Measurements from ENCODE around the gene ZPBP2. TPM values are rescaled to one million over a fixed set of nuclear protein-coding genes. Genes with fewer than 3 reads are reported as not detected.

The ZPBP2 gene
- total RNA-seq, 6 donors from 2014 or later: not detected

DNA sequence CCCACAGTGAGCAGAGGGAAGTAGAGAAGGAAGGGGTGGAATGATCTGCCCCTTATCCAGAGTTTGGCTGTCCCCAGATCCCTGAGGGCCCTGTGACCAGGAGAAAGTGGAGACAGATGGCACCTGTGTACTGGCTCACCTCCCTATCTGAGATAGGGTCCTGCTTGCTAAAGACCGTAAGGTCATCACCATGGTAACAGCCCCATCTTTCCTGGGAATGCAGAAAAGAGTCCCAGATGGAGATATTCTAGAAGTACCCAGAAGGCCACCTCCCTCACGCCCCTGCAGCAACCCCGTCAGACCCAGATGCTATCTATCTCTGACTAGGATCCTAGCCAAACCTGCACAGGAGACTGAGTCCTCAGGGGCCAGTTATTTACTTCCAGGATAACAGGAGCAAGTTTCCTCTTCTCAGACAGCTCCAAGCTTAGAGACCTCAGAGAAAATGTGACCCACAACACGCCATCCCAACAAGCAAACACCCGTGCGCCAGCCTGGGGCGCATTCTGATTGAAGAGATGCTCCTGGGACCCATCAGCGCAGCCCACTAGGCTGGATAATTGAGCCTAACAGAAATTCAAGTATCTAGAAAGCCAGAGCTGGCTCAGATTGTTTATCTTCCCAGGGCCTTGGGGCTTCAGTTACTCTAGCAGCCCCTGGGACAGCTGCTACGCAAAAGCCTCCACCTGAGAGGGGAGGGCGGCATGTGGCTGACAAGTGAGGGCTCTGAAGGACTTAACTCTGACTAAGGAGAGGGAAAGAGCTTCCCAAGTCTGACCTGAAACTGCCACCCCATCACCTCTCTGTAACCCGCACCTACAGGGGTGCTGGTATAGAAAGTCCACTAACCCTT is 57.5 kb downstream of the ZPBP2 start:
- Histone ChIP-seq H3K4me1 (peaks cover 34 to 58% (median 48%) of the 10 kb centered on the region in 4 donors), H3K36me3 (peaks cover 16 to 37% (median 34%) of the 10 kb centered on the region in 4 donors), H3K27me3 (no peaks in the 10 kb centered on the region), H3K27ac (peak overlapping the region; percentile 14 to 95 (median 62)), H3K9me3 (no peaks in the 10 kb centered on the region), H3K4me3 (peak overlapping the region in 3 of 4 donors; percentile 72 to 95 (median 94))
- WGBS, 2 donors: 79 to 85% methylated on average over 10 to 11 of the region's 11 CpGs
- ATAC-seq (ENCODE audit: low FRiP score in 2 of 2) (no peak), DNase-seq (no peak)
- TF ChIP-seq POLR2A (IDR thresholded peaks at IDR 0.05) (no peak), POLR2AphosphoS5 (IDR thresholded peaks at IDR 0.05) (no peak), EP300 (IDR thresholded peaks at IDR 0.05) (no peak)
- TF ChIP-seq, protein P1, sequence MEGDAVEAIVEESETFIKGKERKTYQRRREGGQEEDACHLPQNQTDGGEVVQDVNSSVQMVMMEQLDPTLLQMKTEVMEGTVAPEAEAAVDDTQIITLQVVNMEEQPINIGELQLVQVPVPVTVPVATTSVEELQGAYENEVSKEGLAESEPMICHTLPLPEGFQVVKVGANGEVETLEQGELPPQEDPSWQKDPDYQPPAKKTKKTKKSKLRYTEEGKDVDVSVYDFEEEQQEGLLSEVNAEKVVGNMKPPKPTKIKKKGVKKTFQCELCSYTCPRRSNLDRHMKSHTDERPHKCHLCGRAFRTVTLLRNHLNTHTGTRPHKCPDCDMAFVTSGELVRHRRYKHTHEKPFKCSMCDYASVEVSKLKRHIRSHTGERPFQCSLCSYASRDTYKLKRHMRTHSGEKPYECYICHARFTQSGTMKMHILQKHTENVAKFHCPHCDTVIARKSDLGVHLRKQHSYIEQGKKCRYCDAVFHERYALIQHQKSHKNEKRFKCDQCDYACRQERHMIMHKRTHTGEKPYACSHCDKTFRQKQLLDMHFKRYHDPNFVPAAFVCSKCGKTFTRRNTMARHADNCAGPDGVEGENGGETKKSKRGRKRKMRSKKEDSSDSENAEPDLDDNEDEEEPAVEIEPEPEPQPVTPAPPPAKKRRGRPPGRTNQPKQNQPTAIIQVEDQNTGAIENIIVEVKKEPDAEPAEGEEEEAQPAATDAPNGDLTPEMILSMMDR (IDR thresholded peaks at IDR 0.05): no peak

- peaks cover 34 to 58% (median 48%) of the 10 kb centered on the region in 4 donors for H3K4me1 ChIP-seq
- no peak for ATAC-seq (ENCODE audit: low FRiP score in 2 of 2)
- DNase-seq: no peak
- no peaks in the 10 kb centered on the region for H3K27me3 ChIP-seq
- H3K27ac ChIP-seq: peak overlapping the region; percentile 14 to 95 (median 62)
- TF ChIP-seq POLR2AphosphoS5 (IDR thresholded peaks at IDR 0.05): no peak
- no peak for TF ChIP-seq POLR2A (IDR thresholded peaks at IDR 0.05)
- TF ChIP-seq, protein P1 (IDR thresholded peaks at IDR 0.05): no peak
- no peak for TF ChIP-seq EP300 (IDR thresholded peaks at IDR 0.05)
- H3K36me3 ChIP-seq: peaks cover 16 to 30% (median 28%) of the 10 kb centered on the region in 4 donors
- 29 to 32% methylated on average over 4 of the region's 4 CpGs for WGBS, 2 donors
- peak overlapping the region in 3 of 4 donors; percentile 72 to 95 (median 94) for H3K4me3 ChIP-seq
- H3K9me3 ChIP-seq: no peaks in the 10 kb centered on the region
These were observed 58.2 kb downstream of the ZPBP2 start for GRCh38 chr17:39926135-39926587.

DNA sequence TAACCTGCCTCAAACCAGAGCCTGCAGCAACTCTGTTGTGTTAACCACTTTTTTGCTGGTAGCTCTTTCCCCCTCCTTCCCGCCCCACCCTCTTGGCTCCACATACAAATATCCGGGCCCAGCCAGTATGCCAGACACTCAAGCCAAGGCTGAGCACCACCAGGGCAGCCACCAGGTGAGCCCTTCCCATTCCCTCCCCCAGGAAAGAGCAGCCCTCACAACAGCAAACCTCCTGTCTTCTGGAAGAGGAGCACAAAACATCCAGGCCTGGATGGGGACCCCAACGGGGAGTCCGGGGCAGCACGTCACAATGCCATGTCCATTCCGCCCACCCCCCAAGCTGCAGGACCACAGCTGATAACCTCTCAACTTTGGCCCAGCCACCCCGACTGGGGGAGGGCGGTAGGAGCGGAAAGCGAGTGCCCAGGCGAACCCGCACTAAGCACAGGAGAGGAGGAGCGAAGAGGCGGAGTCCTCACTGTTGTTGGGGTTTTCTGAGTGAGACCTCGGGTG is 58.6 kb downstream of the ZPBP2 start:
- WGBS, 2 donors: 1 to 4% methylated on average over 4 to 12 of the region's 15 CpGs
- TF ChIP-seq POLR2AphosphoS5 (IDR thresholded peaks at IDR 0.05) (peak in 1 of 2 donors; percentile 34), POLR2A (IDR thresholded peaks at IDR 0.05) (peak in 1 of 4 donors; percentile 48), EP300 (IDR thresholded peaks at IDR 0.05) (no peak)
- TF ChIP-seq, protein P1 (IDR thresholded peaks at IDR 0.05): no peak
- peaks cover 34 to 58% (median 48%) of the 10 kb centered on the region in 4 donors for H3K4me1 ChIP-seq
- no peaks in the 10 kb centered on the region for H3K27me3 ChIP-seq
- DNase-seq: peak in 1 of 2 donors; percentile 80
- peak overlapping the region; percentile 72 to 95 (median 84) for H3K4me3 ChIP-seq
- H3K27ac ChIP-seq: peak overlapping the region; percentile 87 to 95 (median 90)
- H3K9me3 ChIP-seq: no peaks in the 10 kb centered on the region
- H3K36me3 ChIP-seq: peaks cover 16 to 26% (median 23%) of the 10 kb centered on the region in 4 donors
- ATAC-seq (ENCODE audit: low FRiP score in 2 of 2): peak; percentile 46 to 58

Small RNA genes lying within 50 kb of the gene (small RNA-seq; reads per million reads assigned to genes)
- gene AC090844.1: 0 reads per million in 4 donors

Other genes with a start within 250 kb of the ZPBP2 start
- gene PPP1R1B, start 241.2 kb upstream of the ZPBP2 start, total RNA-seq: 10 to 100 TPM; 10.9 to 22.4 (median 13.8) TPM
- gene STARD3, start 231.1 kb upstream of the ZPBP2 start, total RNA-seq: 100 to 1,000 TPM in 2 of 6 donors, 10 to 100 TPM in 4; 27.5 to 315 (median 84.1) TPM
- 1 to 10 TPM in 5 of 6 donors, under 1 TPM in 1; 0.39 to 4.2 (median 2.5) TPM for gene TCAP, start 202.9 kb upstream of the ZPBP2 start, total RNA-seq
- 10 to 100 TPM in 3 of 6 donors, 1 to 10 TPM in 3; 3.1 to 21.3 (median 7.0) TPM for gene PNMT, start 199.7 kb upstream of the ZPBP2 start, total RNA-seq
- gene PGAP3, start 180.1 kb upstream of the ZPBP2 start, total RNA-seq: 10 to 100 TPM; 15.2 to 64.0 (median 27.9) TPM
- 100 to 1,000 TPM in 4 of 6 donors, 10 to 100 TPM in 2; 88.6 to 126 (median 112) TPM for gene ERBB2, start 168.1 kb upstream of the ZPBP2 start, total RNA-seq
- gene MIEN1, start 137.7 kb upstream of the ZPBP2 start, total RNA-seq: 10 to 100 TPM; 26.2 to 54.1 (median 43.2) TPM
- 10 to 100 TPM; 19.9 to 82.8 (median 31.1) TPM for gene GRB7, start 130.3 kb upstream of the ZPBP2 start, total RNA-seq
- 10 to 100 TPM in 1 of 6 donors, 1 to 10 TPM in 5; 2.2 to 14.9 (median 4.9) TPM for gene IKZF3, start 3.9 kb upstream of the ZPBP2 start, total RNA-seq
- 10 to 100 TPM in 3 of 6 donors, 1 to 10 TPM in 3; 5.6 to 73.3 (median 17.8) TPM for gene GSDMB, start 50.4 kb downstream of the ZPBP2 start, total RNA-seq
- gene ORMDL3, start 59.4 kb downstream of the ZPBP2 start, total RNA-seq: 10 to 100 TPM; 69.9 to 99.6 (median 82.7) TPM
- gene LRRC3C, start 59.5 kb downstream of the ZPBP2 start, total RNA-seq: not detected
- gene GSDMA, start 94.8 kb downstream of the ZPBP2 start, total RNA-seq: under 1 TPM in 4 of 6 donors, not detected in 2; 0.14 to 0.61 (median 0.51) TPM
- 100 to 1,000 TPM in 2 of 6 donors, 10 to 100 TPM in 4; 55.5 to 117 (median 78.8) TPM for gene PSMD3, start 112.6 kb downstream of the ZPBP2 start, total RNA-seq
- 10 to 100 TPM in 1 of 6 donors, 1 to 10 TPM in 5; 1.6 to 14.4 (median 2.7) TPM for gene CSF3, start 147.2 kb downstream of the ZPBP2 start, total RNA-seq
- gene MED24, start 186.2 kb downstream of the ZPBP2 start, total RNA-seq: 100 to 1,000 TPM in 1 of 6 donors, 10 to 100 TPM in 5; 36.5 to 157 (median 71.0) TPM
- 10 to 100 TPM; 31.0 to 55.3 (median 49.9) TPM for gene THRA, start 194.8 kb downstream of the ZPBP2 start, total RNA-seq
- gene NR1D1, start 232.4 kb downstream of the ZPBP2 start, total RNA-seq: 10 to 100 TPM in 5 of 6 donors, 1 to 10 TPM in 1; 3.8 to 24.7 (median 15.8) TPM

All from upper lobe of left lung (tissue), 6 donors.